Measurements from ENCODE around the gene LAMC2.
"Not testable (repeated sequence)": the region's sequence is repeated elsewhere in the genome, so short reads cannot be mapped to it uniquely, and the experiment has no call there.

LAMC2 gene

DNA sequence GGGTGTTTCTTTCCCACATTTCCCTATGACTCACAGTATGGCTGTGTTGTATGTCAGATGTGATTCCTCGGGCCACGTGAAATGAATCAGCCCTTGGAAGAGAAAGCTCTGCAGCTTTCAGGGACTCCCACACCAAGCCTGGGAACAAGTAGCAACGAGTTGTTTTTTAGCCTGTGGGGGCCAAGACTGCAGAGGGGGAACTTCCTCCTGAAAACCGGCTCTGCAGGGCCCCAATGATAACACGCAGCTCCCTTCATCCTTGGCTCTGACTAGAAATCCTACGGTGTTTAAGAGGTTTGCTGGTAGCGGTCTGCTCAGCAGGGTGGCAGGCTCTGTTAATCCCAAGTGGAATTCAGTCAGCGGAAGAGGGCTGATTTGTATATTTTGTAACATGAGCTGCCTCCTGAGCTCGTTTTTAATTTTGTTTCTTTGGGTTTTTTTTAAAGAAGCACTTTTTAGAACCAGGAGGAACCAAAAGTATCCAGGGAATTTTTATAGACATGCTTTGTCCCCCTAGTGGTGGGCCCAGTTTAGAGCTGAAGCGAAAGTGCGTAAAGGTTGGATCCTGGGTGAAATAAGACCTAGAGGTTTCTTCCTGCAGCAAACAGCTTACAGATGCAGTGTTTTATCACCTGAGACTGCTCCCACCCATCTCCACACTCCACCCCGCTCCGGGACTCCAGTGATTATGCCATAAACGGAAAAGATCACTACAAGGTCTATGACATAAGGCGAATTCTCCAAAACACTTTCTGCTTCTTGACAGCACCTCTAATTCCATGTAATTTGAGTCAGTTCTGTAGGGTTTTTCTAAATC, 48.8 kb downstream of the LAMC2 start:
- Histone ChIP-seq H3K9ac (ENCODE audit: low read depth in 1 of 2, low read length in 2 of 2) (no peak overlapping the region), H3K9me3 (ENCODE audit: control insufficient read depth in 2 of 2, low read length in 2 of 2) (no peaks in the 10 kb centered on the region), H3K4me3 (ENCODE audit: low read length in 2 of 2) (peak overlapping the region; percentile 12 to 32), H3K27me3 (ENCODE audit: control insufficient read depth in 2 of 2, insufficient read depth in 2 of 2, low read length in 2 of 2) (no peaks in the 10 kb centered on the region), H3K4me1 (ENCODE audit: control insufficient read depth in 2 of 2, insufficient read depth in 2 of 2, low read length in 2 of 2) (no peaks in the 10 kb centered on the region), H3K27ac (ENCODE audit: low read depth in 2 of 2, low read length in 2 of 2) (peak overlapping the region; percentile 49 to 62), H3K36me3 (ENCODE audit: control insufficient read depth in 2 of 2, insufficient read depth in 2 of 2, low read length in 2 of 2) (peaks cover under 1 to 4% of the 10 kb centered on the region in 2 donors)

- no peak overlapping the region for H3K4me3 ChIP-seq (ENCODE audit: low read length in 2 of 2)
- H3K9me3 ChIP-seq (ENCODE audit: control insufficient read depth in 2 of 2, low read length in 2 of 2) = no peaks in the 10 kb centered on the region
- H3K9ac ChIP-seq (ENCODE audit: low read depth in 1 of 2, low read length in 2 of 2) = no peak overlapping the region
- H3K36me3 ChIP-seq (ENCODE audit: control insufficient read depth in 2 of 2, insufficient read depth in 2 of 2, low read length in 2 of 2) = peaks cover 3 to 4% of the 10 kb centered on the region in 2 donors
- no peaks in the 10 kb centered on the region for H3K27me3 ChIP-seq (ENCODE audit: control insufficient read depth in 2 of 2, insufficient read depth in 2 of 2, low read length in 2 of 2)
- no peaks in the 10 kb centered on the region for H3K4me1 ChIP-seq (ENCODE audit: control insufficient read depth in 2 of 2, insufficient read depth in 2 of 2, low read length in 2 of 2)
- H3K27ac ChIP-seq (ENCODE audit: low read depth in 2 of 2, low read length in 2 of 2) = peak overlapping the region; percentile 49 to 62
These were observed 49.4 kb downstream of the LAMC2 start for GRCh38 chr1:183235503-183235902.

DNA sequence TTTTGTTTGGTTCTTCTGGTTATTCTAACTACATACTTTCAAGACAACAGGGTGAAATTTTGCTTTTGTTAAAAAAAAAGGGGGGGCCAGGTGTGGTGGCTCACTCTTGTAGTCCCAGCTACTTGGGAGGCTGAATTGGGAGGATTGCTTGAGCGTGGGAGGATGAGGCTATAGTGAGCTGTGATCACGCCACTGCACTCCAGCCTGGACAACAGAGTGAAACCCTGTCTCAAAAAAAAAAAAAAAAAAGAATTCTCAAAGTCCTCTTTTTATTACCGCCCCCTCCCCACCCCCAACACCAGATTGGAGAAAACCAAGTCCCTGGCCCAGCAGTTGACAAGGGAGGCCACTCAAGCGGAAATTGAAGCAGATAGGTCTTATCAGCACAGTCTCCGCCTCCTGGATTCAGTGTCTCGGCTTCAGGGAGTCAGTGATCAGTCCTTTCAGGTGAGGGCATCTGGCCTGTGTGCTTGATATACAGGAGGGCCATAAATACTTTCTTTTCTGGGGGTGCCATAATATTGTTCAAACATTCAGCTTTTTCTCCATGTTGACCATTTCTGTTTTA, 50.2 kb downstream of the LAMC2 start:
- Histone ChIP-seq H3K36me3 (ENCODE audit: control insufficient read depth in 2 of 2, insufficient read depth in 2 of 2, low read length in 2 of 2) (peaks cover 3 to 4% of the 10 kb centered on the region in 2 donors), H3K4me1 (ENCODE audit: control insufficient read depth in 2 of 2, insufficient read depth in 2 of 2, low read length in 2 of 2) (no peaks in the 10 kb centered on the region), H3K9ac (ENCODE audit: low read depth in 1 of 2, low read length in 2 of 2) (no peak overlapping the region), H3K9me3 (ENCODE audit: control insufficient read depth in 2 of 2, low read length in 2 of 2) (no peaks in the 10 kb centered on the region), H3K4me3 (ENCODE audit: low read length in 2 of 2) (no peak overlapping the region), H3K27me3 (ENCODE audit: control insufficient read depth in 2 of 2, insufficient read depth in 2 of 2, low read length in 2 of 2) (no peaks in the 10 kb centered on the region), H3K27ac (ENCODE audit: low read depth in 2 of 2, low read length in 2 of 2) (no peak overlapping the region)

- Histone ChIP-seq H3K27me3 (ENCODE audit: control insufficient read depth in 2 of 2, insufficient read depth in 2 of 2, low read length in 2 of 2) (no peaks in the 10 kb centered on the region), H3K9ac (ENCODE audit: low read depth in 1 of 2, low read length in 2 of 2) (no peak overlapping the region), H3K4me1 (ENCODE audit: control insufficient read depth in 2 of 2, insufficient read depth in 2 of 2, low read length in 2 of 2) (no peaks in the 10 kb centered on the region), H3K36me3 (ENCODE audit: control insufficient read depth in 2 of 2, insufficient read depth in 2 of 2, low read length in 2 of 2) (peaks cover under 1 to 3% of the 10 kb centered on the region in 2 donors), H3K9me3 (ENCODE audit: control insufficient read depth in 2 of 2, low read length in 2 of 2) (no peaks in the 10 kb centered on the region), H3K4me3 (ENCODE audit: low read length in 2 of 2) (no peak overlapping the region), H3K27ac (ENCODE audit: low read depth in 2 of 2, low read length in 2 of 2) (no peak overlapping the region)
These were observed 51.0 kb downstream of the LAMC2 start for GRCh38 chr1:183237046-183237445.

DNA sequence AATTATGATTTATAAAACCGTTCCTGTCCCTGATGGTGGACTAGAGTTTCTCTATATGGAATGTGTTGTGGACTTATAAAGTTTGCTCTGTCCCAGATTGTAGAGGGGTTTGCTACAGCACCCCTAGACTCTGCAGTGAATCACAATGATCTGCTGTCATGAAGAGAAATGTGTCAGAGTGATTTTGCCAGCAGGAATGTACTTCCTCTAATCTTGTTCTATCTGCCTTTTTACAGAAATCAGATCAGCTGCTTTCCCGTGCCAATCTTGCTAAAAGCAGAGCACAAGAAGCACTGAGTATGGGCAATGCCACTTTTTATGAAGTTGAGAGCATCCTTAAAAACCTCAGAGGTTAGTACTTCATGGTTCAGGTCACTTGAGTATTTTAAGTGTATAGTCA, 52.0 kb downstream of the LAMC2 start:
- no peaks in the 10 kb centered on the region for H3K9me3 ChIP-seq (ENCODE audit: control insufficient read depth in 2 of 2, low read length in 2 of 2)
- no peak overlapping the region for H3K27ac ChIP-seq (ENCODE audit: low read depth in 2 of 2, low read length in 2 of 2)
- no peaks in the 10 kb centered on the region for H3K27me3 ChIP-seq (ENCODE audit: control insufficient read depth in 2 of 2, insufficient read depth in 2 of 2, low read length in 2 of 2)
- H3K9ac ChIP-seq (ENCODE audit: low read depth in 1 of 2, low read length in 2 of 2) = no peak overlapping the region
- peaks cover under 1 to 3% of the 10 kb centered on the region in 2 donors for H3K36me3 ChIP-seq (ENCODE audit: control insufficient read depth in 2 of 2, insufficient read depth in 2 of 2, low read length in 2 of 2)
- H3K4me1 ChIP-seq (ENCODE audit: control insufficient read depth in 2 of 2, insufficient read depth in 2 of 2, low read length in 2 of 2) = no peaks in the 10 kb centered on the region
- no peak overlapping the region for H3K4me3 ChIP-seq (ENCODE audit: low read length in 2 of 2)

DNA sequence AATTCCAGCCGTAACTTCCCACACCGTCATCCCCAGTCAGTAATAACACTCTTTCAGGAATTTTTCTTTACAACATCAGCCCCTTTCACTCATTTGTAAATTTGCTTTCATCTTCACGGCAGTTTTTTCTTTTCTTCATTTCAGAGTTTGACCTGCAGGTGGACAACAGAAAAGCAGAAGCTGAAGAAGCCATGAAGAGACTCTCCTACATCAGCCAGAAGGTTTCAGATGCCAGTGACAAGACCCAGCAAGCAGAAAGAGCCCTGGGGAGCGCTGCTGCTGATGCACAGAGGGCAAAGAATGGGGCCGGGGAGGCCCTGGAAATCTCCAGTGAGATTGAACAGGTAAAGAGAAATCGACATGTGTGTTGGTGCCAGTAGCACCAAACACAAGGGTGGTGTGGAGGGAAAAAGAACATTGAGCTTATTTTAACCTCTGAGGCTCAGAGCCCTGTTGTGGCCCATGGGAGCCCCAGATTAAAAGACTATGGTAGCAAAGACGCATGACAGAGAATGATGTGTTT, 53.2 kb downstream of the LAMC2 start:
- no peaks in the 10 kb centered on the region for H3K27me3 ChIP-seq (ENCODE audit: control insufficient read depth in 2 of 2, insufficient read depth in 2 of 2, low read length in 2 of 2)
- no peak overlapping the region for H3K9ac ChIP-seq (ENCODE audit: low read depth in 1 of 2, low read length in 2 of 2)
- no peaks in the 10 kb centered on the region for H3K9me3 ChIP-seq (ENCODE audit: control insufficient read depth in 2 of 2, low read length in 2 of 2)
- no peaks in the 10 kb centered on the region for H3K4me1 ChIP-seq (ENCODE audit: control insufficient read depth in 2 of 2, insufficient read depth in 2 of 2, low read length in 2 of 2)
- no peak overlapping the region for H3K27ac ChIP-seq (ENCODE audit: low read depth in 2 of 2, low read length in 2 of 2)
- no peak overlapping the region for H3K4me3 ChIP-seq (ENCODE audit: low read length in 2 of 2)
- peaks cover 3 to 5% of the 10 kb centered on the region in 2 donors for H3K36me3 ChIP-seq (ENCODE audit: control insufficient read depth in 2 of 2, insufficient read depth in 2 of 2, low read length in 2 of 2)

GRCh38 chr1:183239793-183240525, 53.9 kb downstream of the LAMC2 start:
- Histone ChIP-seq H3K9ac (ENCODE audit: low read depth in 1 of 2, low read length in 2 of 2) (no peak overlapping the region), H3K4me1 (ENCODE audit: control insufficient read depth in 2 of 2, insufficient read depth in 2 of 2, low read length in 2 of 2) (no peaks in the 10 kb centered on the region), H3K36me3 (ENCODE audit: control insufficient read depth in 2 of 2, insufficient read depth in 2 of 2, low read length in 2 of 2) (peaks cover 3 to 5% of the 10 kb centered on the region in 2 donors), H3K27ac (ENCODE audit: low read depth in 2 of 2, low read length in 2 of 2) (no peak overlapping the region), H3K9me3 (ENCODE audit: control insufficient read depth in 2 of 2, low read length in 2 of 2) (no peaks in the 10 kb centered on the region), H3K27me3 (ENCODE audit: control insufficient read depth in 2 of 2, insufficient read depth in 2 of 2, low read length in 2 of 2) (no peaks in the 10 kb centered on the region), H3K4me3 (ENCODE audit: low read length in 2 of 2) (no peak overlapping the region)

GRCh38 chr1:183240526-183240825, 54.4 kb downstream of the LAMC2 start:
- Histone ChIP-seq H3K27ac (ENCODE audit: low read depth in 2 of 2, low read length in 2 of 2) (no peak overlapping the region), H3K4me3 (ENCODE audit: low read length in 2 of 2) (no peak overlapping the region), H3K9ac (ENCODE audit: low read depth in 1 of 2, low read length in 2 of 2) (no peak overlapping the region), H3K36me3 (ENCODE audit: control insufficient read depth in 2 of 2, insufficient read depth in 2 of 2, low read length in 2 of 2) (peaks cover 3 to 5% of the 10 kb centered on the region in 2 donors), H3K4me1 (ENCODE audit: control insufficient read depth in 2 of 2, insufficient read depth in 2 of 2, low read length in 2 of 2) (no peaks in the 10 kb centered on the region), H3K27me3 (ENCODE audit: control insufficient read depth in 2 of 2, insufficient read depth in 2 of 2, low read length in 2 of 2) (no peaks in the 10 kb centered on the region), H3K9me3 (ENCODE audit: control insufficient read depth in 2 of 2, low read length in 2 of 2) (no peaks in the 10 kb centered on the region)

GRCh38 chr1:183240853-183241252, 54.8 kb downstream of the LAMC2 start:
- not testable (repeated sequence) for H3K27me3 ChIP-seq (ENCODE audit: control insufficient read depth in 2 of 2, insufficient read depth in 2 of 2, low read length in 2 of 2); H3K27ac ChIP-seq (ENCODE audit: low read depth in 2 of 2, low read length in 2 of 2); H3K4me1 ChIP-seq (ENCODE audit: control insufficient read depth in 2 of 2, insufficient read depth in 2 of 2, low read length in 2 of 2); H3K9me3 ChIP-seq (ENCODE audit: control insufficient read depth in 2 of 2, low read length in 2 of 2); H3K9ac ChIP-seq (ENCODE audit: low read depth in 1 of 2, low read length in 2 of 2); H3K4me3 ChIP-seq (ENCODE audit: low read length in 2 of 2); H3K36me3 ChIP-seq (ENCODE audit: control insufficient read depth in 2 of 2, insufficient read depth in 2 of 2, low read length in 2 of 2)

DNA sequence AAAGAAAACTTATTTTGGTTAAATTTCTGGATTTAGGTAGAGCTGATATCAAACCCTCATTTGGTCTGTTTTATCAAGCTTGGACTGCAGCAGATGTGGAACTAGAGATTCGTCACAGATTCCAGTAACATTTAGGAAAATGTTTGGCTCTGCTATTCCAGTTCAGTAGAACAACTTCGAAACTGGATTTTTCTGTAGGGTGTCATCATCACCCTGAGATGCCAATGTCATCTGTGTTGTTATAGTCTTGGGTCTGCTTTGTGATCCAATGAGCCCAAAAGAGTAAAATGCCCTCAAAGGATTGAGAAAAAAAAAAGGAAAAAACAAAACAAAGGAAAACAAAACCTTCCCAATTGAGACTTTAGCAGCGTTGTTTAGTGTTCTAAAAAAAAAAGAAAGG, 55.4 kb downstream of the LAMC2 start:
- H3K9me3 ChIP-seq (ENCODE audit: control insufficient read depth in 2 of 2, low read length in 2 of 2) = no peaks in the 10 kb centered on the region
- H3K27ac ChIP-seq (ENCODE audit: low read depth in 2 of 2, low read length in 2 of 2) = no peak overlapping the region
- peaks cover 3 to 5% of the 10 kb centered on the region in 2 donors for H3K36me3 ChIP-seq (ENCODE audit: control insufficient read depth in 2 of 2, insufficient read depth in 2 of 2, low read length in 2 of 2)
- no peaks in the 10 kb centered on the region for H3K4me1 ChIP-seq (ENCODE audit: control insufficient read depth in 2 of 2, insufficient read depth in 2 of 2, low read length in 2 of 2)
- H3K9ac ChIP-seq (ENCODE audit: low read depth in 1 of 2, low read length in 2 of 2) = no peak overlapping the region
- no peak overlapping the region for H3K4me3 ChIP-seq (ENCODE audit: low read length in 2 of 2)
- H3K27me3 ChIP-seq (ENCODE audit: control insufficient read depth in 2 of 2, insufficient read depth in 2 of 2, low read length in 2 of 2) = no peaks in the 10 kb centered on the region

All from mucosa of rectum (tissue), 2 donors.